Right atrium auricular region (tissue), 2 donors: ENCODE measurements around the gene ARX. TPM values are rescaled to one million over a fixed set of nuclear protein-coding genes. Genes with fewer than 3 reads are reported as not detected.

Source experiments
- DNase-seq: peaks from one replicate; pipeline ENCODE4 v3.0.0-alpha.2; 2019; ENCODE audit warnings: low spot score
- H3K27ac ChIP-seq, 2 donors: fragments of 200-600 bp; sonication (generic); 1 replicate in 1 of 2; 2 replicates in 1 of 2; pipeline ENCODE4 v1.5.1; 2016 to 2019
- H3K27me3 ChIP-seq, 2 donors: fragments of 200-600 bp; sonication (generic); one replicate each; pipeline versions ENCODE4 v1.5.1 to v1.6.0; 2017 to 2019
- H3K36me3 ChIP-seq: fragments of 200-600 bp; sonication (generic); one replicate; pipeline ENCODE4 v1.5.1; 2016
- H3K4me1 ChIP-seq, 2 donors: fragments of 200-600 bp; sonication (generic); one replicate each; pipeline versions ENCODE4 v1.5.1 to v1.6.0; 2017 to 2019
- H3K4me3 ChIP-seq, 2 donors: fragments of 200-600 bp; sonication (generic); 1 replicate in 1 of 2; 2 replicates in 1 of 2; pipeline ENCODE4 v1.5.1; 2017 to 2019; ENCODE audit warnings: mild to moderate bottlenecking in 1 of 2, moderate library complexity in 1 of 2
- H3K9me3 ChIP-seq, 2 donors: fragments of 200-600 bp; sonication (generic); one replicate each; pipeline ENCODE4 v1.5.1; 2019
- CTCF ChIP-seq, 2 donors: fragments of 200-600 bp; sonication (generic); IDR thresholded peaks; one replicate each; pipeline ENCODE4 v1.5.1; 2019; ENCODE audit warnings: antibody characterized with exemption in 2 of 2
- total RNA-seq, 2 donors: library from RNA; depleted of rRNA; stranded (reverse); fragments of >200 nt; gene quantifications; one replicate each; pipeline ENCODE4 v1.1.0, GENCODE V29; 2016

ARX gene
- total RNA-seq, 2 donors from 2014 or later = not detected

DNA sequence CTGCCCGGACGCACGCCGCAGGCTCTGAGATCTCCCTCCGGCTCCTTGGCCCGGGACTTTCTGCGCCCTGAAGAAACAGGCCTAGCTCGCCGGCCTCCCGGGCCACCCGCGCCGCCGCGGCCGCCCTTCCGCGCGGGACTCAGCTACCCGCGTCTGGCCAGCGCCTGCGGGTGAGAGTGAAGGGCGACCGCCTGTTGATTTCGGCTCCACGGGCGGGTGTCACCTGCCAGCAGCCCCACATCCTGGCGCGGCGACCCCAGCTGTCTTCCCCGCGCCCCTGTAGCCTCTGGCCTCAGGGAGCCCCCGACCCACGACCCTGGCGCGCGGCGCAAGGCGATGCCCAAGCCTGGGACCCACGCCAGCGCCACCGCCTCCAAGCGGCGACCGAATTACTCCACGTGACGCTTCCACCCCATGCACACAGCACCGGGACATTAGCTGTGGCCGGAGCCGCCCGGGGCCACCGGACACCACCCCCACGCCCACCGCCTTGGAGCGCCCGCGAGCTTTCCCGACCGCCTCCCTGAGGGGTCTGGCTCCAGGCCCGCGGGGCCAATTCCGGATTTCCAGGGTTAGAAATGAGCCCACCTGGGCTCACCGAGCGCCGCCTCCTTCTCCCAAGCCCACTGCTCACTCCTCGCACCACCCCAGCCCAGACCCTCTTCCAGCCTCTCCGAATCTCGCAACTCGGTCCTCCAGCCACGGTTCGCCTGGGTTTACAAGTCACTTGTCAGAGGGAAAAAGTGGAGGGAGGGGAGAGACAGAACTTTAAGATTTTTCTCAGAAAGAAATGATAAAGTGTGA, 10.2 kb downstream of the ARX start:
- no peak overlapping the region for H3K27ac ChIP-seq
- DNase-seq = no peak
- TF ChIP-seq CTCF (IDR thresholded peaks at IDR 0.05) = no peak

GRCh38 chrX:25005034-25005381, 10.8 kb downstream of the ARX start:
- H3K27ac ChIP-seq = no peak overlapping the region
- H3K27me3 ChIP-seq = peaks cover 34 to 50% of the 10 kb centered on the region in 2 donors
- no peaks in the 10 kb centered on the region for H3K9me3 ChIP-seq
- DNase-seq = no peak
- TF ChIP-seq CTCF (IDR thresholded peaks at IDR 0.05) = no peak
- H3K4me1 ChIP-seq = peaks cover 0 to 21% of the 10 kb centered on the region in 2 donors
- no peaks in the 10 kb centered on the region for H3K36me3 ChIP-seq
- peak overlapping the region in 1 of 2 donors; percentile 24 for H3K4me3 ChIP-seq

More for the DNA sequence above, 10.2 kb downstream of the ARX start:
- Histone ChIP-seq H3K4me1 (peaks cover 0 to 21% of the 10 kb centered on the region in 2 donors), H3K36me3 (no peaks in the 10 kb centered on the region), H3K9me3 (no peaks in the 10 kb centered on the region), H3K4me3 (peak overlapping the region in 1 of 2 donors; percentile 24), H3K27me3 (peaks cover 34 to 50% of the 10 kb centered on the region in 2 donors)

GRCh38 chrX:25004485-25005032, 11.2 kb downstream of the ARX start:
- Histone ChIP-seq H3K4me3 (peak overlapping the region in 1 of 2 donors; percentile 24), H3K27me3 (peaks cover 34 to 50% of the 10 kb centered on the region in 2 donors), H3K27ac (no peak overlapping the region), H3K4me1 (peaks cover 0 to 21% of the 10 kb centered on the region in 2 donors), H3K9me3 (no peaks in the 10 kb centered on the region), H3K36me3 (no peaks in the 10 kb centered on the region)
- TF ChIP-seq CTCF (IDR thresholded peaks at IDR 0.05) = no peak
- no peak for DNase-seq

DNA sequence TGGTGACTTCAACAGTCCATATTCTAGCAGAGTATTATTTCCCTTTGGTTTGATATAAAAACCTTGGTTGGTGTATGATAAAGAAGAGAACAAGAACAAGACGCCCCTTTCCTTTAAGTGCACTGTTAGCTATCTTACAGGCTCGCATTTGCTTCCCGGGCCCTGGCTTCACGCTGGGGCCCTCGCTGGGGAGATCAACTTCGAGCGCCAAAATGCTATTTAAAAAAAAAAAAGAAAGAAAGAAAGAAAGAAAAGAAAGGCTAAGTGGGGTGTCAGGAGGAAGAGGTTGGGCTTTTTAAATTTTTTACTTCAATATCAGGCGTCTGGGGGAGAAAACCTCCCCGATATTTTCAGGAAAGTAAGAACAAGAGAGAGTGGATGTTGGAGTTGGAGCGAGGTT, 11.7 kb downstream of the ARX start:
- H3K36me3 ChIP-seq = no peaks in the 10 kb centered on the region
- no peaks in the 10 kb centered on the region for H3K9me3 ChIP-seq
- H3K27ac ChIP-seq = no peak overlapping the region
- DNase-seq = no peak
- peaks cover 34 to 47% of the 10 kb centered on the region in 2 donors for H3K27me3 ChIP-seq
- peaks cover 0 to 21% of the 10 kb centered on the region in 2 donors for H3K4me1 ChIP-seq
- H3K4me3 ChIP-seq = no peak overlapping the region
- no peak for TF ChIP-seq CTCF (IDR thresholded peaks at IDR 0.05)

- TF ChIP-seq CTCF (IDR thresholded peaks at IDR 0.05) = no peak
- H3K27me3 ChIP-seq = peaks cover 30 to 43% of the 10 kb centered on the region in 2 donors
- no peak for DNase-seq
- peaks cover 0 to 21% of the 10 kb centered on the region in 2 donors for H3K4me1 ChIP-seq
- no peaks in the 10 kb centered on the region for H3K36me3 ChIP-seq
- H3K9me3 ChIP-seq = no peaks in the 10 kb centered on the region
- H3K27ac ChIP-seq = no peak overlapping the region
- H3K4me3 ChIP-seq = no peak overlapping the region
These were observed 12.5 kb downstream of the ARX start for GRCh38 chrX:25003066-25003849.
